ENCODE data around the gene TMEM178B.
"Not testable (repeated sequence)": the region's sequence is repeated elsewhere in the genome, so short reads cannot be mapped to it uniquely, and the experiment has no call there.

Gene TMEM178B

GRCh38 chr7:141184532-141185190 lies 110.8 kb downstream of the TMEM178B start:
- DNase-seq (ENCODE audit: low spot score): no peak

- DNase-seq (ENCODE audit: low spot score): no peak
Observed at GRCh38 chr7:141185369-141185967, 111.6 kb downstream of the TMEM178B start.

GRCh38 chr7:141189231-141189630 lies 115.4 kb downstream of the TMEM178B start:
- no peak for DNase-seq (ENCODE audit: low spot score)

- DNase-seq (ENCODE audit: low spot score): no peak
Observed at GRCh38 chr7:141190495-141190894, 116.6 kb downstream of the TMEM178B start.

GRCh38 chr7:141191277-141191676 lies 117.4 kb downstream of the TMEM178B start:
- DNase-seq (ENCODE audit: low spot score): no peak

- no peak for DNase-seq (ENCODE audit: low spot score)
Observed at GRCh38 chr7:141193066-141193465, 119.2 kb downstream of the TMEM178B start.

- not testable (repeated sequence) for DNase-seq (ENCODE audit: low spot score)
Observed at GRCh38 chr7:141195722-141196121, 121.9 kb downstream of the TMEM178B start.

- DNase-seq (ENCODE audit: low spot score): no peak
Observed at GRCh38 chr7:141198194-141198958, 124.5 kb downstream of the TMEM178B start.

- no peak for DNase-seq (ENCODE audit: low spot score)
Observed at GRCh38 chr7:141200191-141201108, 126.6 kb downstream of the TMEM178B start.

GRCh38 chr7:141201145-141201885 lies 127.5 kb downstream of the TMEM178B start:
- no peak for DNase-seq (ENCODE audit: low spot score)

- peak; percentile 73 for DNase-seq (ENCODE audit: low spot score)
Observed at GRCh38 chr7:141202535-141202934, 128.7 kb downstream of the TMEM178B start.

GRCh38 chr7:141203177-141203576 lies 129.3 kb downstream of the TMEM178B start:
- DNase-seq (ENCODE audit: low spot score): no peak

- DNase-seq (ENCODE audit: low spot score): no peak
Observed at GRCh38 chr7:141203586-141203985, 129.7 kb downstream of the TMEM178B start.

- no peak for DNase-seq (ENCODE audit: low spot score)
Observed at GRCh38 chr7:141207661-141208060, 133.8 kb downstream of the TMEM178B start.

- no peak for DNase-seq (ENCODE audit: low spot score)
Observed at GRCh38 chr7:141208539-141208938, 134.7 kb downstream of the TMEM178B start.

- DNase-seq (ENCODE audit: low spot score): no peak
Observed at GRCh38 chr7:141209454-141209853, 135.6 kb downstream of the TMEM178B start.

- no peak for DNase-seq (ENCODE audit: low spot score)
Observed at GRCh38 chr7:141210862-141211261, 137.0 kb downstream of the TMEM178B start.

GRCh38 chr7:141213226-141213625 lies 139.4 kb downstream of the TMEM178B start:
- DNase-seq (ENCODE audit: low spot score): no peak

GRCh38 chr7:141217938-141218337 lies 144.1 kb downstream of the TMEM178B start:
- DNase-seq (ENCODE audit: low spot score): no peak

- no peak for DNase-seq (ENCODE audit: low spot score)
Observed at GRCh38 chr7:141218941-141219340, 145.1 kb downstream of the TMEM178B start.

- peak; percentile 72 for DNase-seq (ENCODE audit: low spot score)
Observed at GRCh38 chr7:141220263-141220880, 146.5 kb downstream of the TMEM178B start.

Data from D341Med (cell line).